ENCODE results near the gene TTC38.
A peak's percentile ranks its signal among the peaks of the same experiment; 100 is the strongest.

TTC38 gene

GRCh38 chr22:46280063-46280817 is 12.4 kb downstream of the TTC38 start:
- DNase-seq, result no peak

DNA sequence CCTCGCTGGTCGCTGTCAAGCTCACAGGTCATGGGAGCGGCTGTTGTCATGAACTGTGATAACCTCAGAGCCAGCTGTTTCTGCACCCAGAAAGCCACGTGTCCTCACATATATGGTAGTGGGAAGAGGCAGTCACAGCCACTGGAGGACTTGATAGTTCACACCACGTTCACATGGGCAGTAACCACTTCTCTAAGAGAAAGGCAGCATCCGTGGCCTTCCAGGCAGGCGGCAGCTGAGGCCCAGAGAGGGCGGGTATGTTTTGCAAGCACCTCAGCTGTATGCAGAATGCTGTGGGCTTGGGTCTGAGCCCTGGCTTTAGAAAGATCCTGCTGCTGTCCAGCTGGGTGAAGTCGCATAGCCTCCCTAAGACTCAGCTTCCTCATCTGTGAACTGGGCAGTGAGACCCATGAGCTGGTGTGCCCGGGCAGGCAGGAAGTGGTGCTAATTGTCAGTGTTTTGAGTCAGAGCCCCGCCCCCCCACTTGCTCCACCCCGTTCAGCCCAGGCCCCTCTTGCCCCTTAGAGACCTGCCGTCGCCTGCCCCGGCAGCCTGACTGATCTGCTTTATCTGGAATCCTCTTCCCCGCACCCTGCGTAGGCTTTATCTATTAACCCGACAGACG is 13.3 kb downstream of the TTC38 start:
- no peak for DNase-seq

DNA sequence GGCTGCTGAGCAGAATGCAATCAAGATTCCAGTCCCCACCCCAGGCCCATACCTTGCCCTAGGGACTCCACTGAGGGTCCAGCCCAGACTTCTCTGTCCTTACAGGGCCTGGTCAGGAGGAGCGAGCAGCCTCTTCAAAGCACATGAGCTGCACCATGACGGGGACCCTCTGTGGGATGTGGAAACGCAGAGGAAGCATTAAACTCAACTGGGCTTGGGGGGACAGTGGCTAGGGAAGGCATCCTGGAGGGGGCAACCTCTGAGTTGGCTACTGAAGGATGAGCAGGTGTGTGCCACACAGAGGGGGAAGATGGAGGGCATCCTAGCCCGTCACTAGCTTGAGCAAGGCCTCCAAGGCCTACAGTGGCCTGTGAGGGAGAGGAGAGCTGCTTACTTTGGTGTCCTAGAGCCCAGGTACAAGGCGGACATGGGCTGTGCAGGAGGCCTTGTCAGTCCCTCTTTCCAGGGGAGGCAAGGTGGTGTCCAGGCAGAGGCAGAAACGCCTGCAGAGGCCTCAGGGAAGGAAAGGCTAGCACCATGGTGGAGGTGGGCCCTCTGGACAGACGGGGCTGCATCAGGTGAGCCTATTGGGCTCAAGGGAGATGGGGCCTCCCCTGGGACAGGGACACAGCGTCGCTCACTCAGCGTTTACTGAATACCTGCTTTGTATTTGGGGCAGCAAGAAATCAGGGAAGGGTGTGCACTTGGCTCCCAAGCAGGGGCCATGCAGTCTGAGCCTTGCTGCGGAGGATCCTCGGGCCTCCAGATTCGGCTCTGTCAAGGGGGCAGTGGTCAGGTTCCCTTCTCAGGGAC is 14.3 kb downstream of the TTC38 start:
- DNase-seq, result no peak

DNA sequence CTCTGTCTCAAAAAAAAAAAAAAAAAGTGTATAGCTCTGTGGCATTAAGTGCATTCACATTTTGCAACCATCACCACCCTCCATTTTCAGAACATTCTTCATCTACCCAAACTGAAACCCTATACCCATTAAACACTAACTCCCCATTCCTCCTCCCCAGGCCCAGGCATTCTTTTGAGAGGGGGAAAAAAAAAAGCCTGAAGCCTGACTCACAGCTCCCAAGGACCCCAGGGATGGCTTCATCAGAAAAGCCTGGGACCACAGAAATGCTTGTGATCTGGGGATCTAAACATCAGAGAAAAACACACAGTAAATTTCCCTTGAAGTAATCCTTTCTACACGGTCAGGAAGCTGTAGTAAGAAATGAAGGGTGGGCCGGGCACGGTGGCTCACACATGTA is 18.2 kb downstream of the TTC38 start:
- no peak for DNase-seq

DNA sequence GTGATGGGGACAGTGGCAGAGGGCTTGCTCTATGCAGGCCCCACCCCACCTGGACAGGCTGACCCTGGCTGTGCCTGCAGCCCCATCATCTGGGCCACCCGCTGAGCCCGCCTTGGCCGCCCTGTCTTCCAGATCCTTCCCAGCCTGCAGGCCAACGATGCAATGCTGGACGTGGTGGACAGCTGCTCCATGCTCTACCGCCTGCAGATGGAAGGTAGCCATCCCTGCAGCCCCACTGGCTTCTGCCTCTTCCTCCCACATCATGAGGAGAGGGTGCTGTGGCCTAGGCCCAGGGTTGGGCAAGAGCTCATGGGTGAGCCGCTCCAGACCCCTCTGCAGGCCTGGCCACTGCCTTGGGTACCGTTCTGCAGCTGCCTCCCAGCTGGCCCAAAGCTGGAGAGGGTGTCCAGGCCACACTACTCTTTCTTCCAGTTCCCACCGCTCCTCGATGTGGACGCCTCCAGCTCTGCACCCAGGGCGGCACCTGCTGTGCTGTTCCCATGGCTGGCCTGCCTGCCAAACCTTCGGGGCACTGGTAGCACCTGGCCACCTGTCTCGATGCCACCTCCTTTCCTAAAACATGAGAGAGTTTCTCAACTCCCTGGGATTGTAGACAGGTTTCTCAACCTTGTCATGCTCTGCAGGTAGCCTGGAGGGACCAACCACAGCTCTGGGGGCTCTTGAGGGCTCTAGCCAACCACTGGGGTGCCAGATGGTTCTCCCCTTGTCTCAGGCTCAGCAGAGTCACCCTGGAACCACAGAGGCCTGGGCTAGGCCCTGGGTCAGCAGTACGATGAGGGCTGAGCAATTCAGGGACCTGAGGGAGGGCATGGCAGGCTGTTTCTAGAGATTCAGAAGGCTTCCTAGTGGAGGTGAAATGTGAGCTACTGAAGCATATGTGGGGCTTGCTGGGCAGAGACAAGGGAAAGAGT is 19.4 kb downstream of the TTC38 start:
- no peak for DNase-seq

DNA sequence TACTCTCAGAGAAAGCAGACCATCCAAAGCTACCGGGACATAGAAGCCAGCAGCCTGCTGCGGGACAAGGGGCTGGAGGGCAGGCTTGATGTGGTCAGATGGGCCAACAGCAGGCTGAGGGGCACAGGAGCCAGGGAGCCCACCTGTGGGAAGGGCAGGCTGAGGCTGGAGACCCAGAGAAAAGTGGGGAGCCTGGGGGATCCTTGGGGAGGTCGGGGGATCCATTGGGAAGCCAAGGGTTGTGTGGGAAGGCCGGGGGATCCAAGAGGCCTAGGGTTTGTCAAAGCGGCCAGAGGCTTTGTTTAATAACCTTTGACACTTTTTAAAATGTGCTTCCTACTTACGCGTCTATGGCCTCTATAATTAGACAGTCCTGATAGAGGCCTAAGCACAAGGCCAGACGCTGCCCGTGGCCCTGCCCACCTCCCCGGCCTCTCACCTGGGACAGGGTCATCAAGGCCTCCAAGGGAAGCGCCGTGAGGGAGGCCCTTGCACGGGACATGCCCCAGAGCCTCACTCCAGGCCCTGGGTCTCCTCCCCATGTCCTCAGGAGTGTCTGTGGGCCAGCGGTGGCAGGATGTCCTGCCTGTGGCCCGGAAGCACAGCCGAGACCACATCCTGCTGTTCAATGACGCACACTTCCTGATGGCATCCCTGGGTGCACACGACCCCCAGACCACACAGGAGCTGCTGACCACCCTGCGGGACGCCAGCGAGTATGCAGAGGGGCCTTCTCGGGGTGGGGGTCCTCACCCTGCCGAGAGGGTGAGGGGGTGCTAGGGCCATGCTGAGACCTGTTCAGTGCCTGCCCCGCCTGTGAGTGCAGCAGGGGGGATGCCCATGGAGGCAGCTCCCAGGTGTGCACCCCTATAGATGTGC is 20.3 kb downstream of the TTC38 start:
- peak; percentile 90 for DNase-seq

DNA sequence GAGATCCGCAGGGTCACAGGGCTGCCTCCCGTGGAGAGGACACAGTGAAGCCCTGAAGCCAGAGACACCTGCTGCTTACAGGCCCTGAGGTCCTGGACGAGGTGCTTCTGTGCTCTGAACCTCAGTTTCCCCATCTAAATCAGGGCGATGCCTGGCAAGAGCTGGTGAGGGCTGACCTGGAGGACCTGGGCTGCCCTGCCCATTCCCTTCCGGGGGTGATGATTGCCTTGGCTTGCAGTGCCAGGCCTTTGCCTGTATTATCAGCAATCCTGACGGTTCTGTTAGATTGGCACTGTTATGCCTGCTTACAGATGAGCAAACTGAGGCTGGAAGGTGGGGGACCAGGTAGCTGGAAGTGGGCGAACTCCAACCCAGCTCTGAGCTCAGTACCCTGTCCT is 21.0 kb downstream of the TTC38 start:
- DNase-seq, result no peak

DNA sequence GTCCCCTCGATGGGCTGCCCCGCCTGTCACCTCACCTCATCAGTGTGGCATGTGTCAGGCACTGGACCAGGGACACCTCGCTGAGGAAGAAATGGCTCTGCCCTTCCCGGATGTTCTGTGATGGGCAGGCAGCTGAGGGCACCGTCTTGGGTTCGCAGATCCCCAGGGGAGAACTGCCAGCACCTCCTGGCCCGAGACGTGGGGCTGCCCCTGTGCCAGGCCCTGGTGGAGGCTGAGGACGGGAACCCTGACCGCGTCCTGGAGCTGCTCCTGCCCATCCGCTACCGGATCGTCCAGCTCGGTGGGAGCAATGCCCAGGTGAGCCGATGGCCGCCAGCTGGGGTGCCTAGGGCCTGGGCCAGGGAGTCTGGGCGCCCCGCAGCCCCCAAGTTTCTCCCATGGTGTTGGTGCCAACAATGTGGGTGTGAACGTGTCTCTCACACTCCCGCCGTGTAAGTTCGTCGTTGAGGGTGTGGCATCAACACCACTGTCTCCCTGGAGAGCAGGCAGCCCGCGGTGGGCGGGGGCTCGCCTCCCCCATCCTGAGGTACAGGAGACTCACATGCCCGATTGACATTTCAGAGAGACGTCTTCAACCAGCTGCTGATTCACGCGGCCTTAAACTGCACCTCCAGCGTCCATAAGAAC is 21.6 kb downstream of the TTC38 start:
- DNase-seq, result no peak

DNA sequence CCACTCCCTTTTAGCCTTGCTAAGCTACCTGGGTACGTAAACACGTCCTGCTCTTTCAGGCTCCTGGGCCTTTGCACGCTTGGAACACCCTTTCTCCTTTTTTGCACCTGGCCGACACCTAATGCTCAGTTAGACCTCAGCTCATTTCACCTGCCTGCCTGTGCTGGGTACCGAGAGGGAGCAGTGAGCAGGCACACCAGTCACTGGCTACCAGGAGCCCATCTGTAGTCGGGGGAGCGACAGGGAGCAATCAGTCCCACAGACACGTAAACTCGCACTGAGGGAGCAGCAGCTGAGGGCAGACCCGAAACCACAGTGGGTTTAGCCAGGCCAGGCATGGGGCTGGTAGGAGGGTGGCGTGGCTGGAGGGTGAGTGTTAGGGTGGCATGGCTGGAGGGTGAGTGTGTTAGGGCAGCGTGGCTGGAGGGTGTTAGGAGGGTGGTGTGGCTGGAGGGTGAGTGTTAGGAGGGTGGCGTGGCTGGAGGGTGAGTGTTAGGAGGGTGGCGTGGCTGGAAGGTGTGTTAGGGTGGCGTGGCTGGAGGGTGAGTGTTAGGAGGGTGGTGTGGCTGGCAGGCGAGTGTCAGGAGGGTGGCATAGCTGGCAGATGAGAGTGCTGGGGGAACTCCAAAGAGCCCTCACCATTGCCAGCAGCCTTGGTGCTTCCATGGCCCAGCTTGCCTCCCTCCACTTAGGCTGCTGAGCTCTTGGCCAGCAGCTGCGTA is 22.5 kb downstream of the TTC38 start:
- no peak for DNase-seq

DNA sequence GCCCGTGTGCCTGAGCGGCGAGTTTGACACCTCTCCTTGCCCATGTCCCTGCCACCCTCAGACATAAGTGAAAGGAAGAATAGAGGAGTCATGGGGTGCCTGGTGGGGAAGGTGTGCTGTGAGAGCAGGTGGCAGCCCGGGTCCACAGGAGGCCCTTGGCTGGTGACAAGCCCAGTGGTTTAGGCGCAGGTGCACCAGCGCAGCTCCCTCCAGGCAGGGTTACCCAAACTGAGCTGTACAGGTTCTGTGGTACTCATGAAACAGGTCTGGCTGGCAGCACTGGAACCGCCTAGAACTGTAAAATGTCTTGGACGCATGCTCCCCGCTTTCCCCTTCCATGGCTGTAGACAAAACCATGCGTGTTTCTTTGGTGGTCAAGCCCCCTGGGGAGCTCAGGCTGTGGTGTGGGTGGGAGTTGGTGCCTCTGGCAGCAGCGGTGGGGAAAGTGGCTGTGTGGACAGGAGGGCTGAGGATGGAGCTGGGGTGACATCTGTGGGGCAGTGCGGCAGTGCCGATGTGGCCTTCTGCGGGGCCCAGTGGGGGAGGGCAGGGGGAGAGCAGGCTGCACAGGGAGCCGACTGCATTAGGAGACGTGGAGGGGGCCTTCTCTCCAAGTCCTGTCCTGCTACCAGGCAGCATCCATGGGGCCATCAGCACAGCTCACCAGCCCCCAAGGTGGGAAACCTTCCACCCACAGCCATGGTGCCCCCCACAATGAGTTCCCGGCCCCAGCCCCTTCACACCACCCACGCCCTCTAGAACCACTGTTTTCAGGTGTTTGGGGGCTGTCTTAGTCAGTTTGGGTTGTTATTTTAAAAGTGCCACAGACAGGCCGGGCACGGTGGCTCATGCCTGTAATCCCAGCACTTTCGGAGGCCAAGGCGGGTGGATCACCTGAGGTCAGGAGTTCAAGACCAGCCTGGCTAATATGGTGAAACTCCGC is 23.3 kb downstream of the TTC38 start:
- no peak for DNase-seq

DNA sequence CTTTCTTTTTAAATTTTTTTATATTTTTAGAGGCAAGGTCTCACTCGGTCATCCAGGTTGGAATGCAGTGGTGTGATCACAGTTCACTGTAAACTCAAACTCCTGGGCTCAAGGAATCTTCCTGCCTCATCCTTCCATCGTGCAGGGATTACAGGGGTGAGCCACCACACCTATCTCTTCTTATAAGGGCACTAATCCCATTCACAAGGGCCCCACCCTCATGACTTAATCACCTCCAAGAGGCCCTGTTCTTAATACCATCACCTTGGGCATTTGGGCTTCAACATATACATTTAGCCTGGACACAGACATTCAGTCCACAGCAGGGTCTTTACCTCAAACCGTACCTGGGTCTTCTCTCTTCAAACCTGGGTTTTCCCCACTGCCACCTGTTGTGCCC is 24.4 kb downstream of the TTC38 start:
- DNase-seq, result no peak

GRCh38 chr22:46292732-46293131 is 24.9 kb downstream of the TTC38 start:
- DNase-seq, result no peak

DNA sequence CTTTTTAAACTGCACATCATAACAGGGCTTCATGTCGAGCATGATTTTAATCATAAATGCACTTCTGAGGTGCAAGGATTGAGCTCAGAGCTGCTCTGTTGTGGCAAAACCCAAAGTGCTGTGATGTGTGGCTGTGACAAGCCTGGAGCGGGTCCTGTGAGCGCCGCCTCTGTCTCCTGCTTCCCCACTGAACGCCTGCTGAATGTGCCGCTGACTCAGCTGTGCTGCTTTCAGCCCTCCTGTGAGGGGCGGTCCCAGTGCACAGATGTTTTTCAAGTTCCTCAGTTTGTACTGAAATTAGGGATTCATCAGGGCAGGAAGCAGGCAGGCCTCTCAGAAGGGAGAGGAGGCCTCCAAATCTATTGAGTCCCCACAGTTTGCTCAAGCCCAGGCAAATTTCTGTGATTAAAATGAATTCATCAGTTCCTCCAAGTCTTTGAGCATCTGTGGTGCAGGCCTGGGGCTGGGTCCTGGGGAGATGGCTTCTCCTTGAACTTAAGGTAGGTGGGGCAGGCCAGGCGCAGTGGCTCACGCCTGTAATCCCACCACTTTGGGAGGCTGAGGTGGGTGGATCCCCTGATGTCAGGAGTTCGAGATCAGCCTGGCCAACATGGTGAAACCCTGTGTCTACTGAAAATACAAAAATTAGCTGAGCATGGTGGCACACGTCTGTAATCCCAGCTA is 25.9 kb downstream of the TTC38 start:
- peak; percentile 63 for DNase-seq

- DNase-seq, result no peak
Measured at GRCh38 chr22:46294784-46295183, 27.0 kb downstream of the TTC38 start.

DNA sequence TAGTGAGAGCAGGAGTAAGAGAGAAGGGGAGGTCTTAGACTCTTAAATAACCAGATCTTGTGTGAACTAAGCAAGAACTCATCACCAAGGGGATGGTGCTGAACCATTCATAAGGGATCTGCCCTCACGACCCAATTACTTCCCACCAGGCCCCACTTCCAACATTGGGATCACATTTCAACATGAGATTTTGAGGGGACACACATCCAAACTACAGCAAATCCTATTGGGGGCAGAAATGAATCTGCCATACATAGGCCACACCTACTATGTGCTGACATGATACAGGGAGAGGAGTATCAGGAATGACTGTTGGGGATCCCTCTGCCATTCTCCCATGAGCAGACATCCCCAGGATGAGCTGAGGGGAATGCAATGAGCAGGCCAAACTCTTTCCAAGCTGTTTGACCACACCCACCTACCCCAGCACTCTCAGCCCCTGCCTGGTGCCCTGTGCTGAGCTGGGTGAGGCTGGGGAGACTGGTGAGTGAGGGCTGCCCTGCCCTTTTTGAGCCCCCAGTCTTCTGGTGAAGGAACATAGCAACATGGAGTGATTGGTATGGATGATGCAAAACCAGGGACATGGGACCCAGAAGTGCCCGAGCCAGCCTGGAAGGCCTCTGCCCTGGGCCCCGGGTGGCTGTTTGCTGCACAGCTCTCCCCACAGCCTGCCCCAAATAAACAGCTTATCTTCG is 27.6 kb downstream of the TTC38 start:
- DNase-seq, result peak; percentile 25

- DNase-seq, result peak; percentile 99
Measured at GRCh38 chr22:46296257-46297150, 28.7 kb downstream of the TTC38 start, which contains the start of gene GTSE1. Gene GTSE1 (plus strand): TSS chr22:46296870. CDS start chr22:46297401, 531 bp downstream.
